Measurements from ENCODE around the gene PFN3. TPM values are rescaled to one million over a fixed set of nuclear protein-coding genes. Genes with fewer than 3 reads are reported as not detected.

PFN3 gene
- total RNA-seq, 2 donors from 2014 or later = not detected

DNA sequence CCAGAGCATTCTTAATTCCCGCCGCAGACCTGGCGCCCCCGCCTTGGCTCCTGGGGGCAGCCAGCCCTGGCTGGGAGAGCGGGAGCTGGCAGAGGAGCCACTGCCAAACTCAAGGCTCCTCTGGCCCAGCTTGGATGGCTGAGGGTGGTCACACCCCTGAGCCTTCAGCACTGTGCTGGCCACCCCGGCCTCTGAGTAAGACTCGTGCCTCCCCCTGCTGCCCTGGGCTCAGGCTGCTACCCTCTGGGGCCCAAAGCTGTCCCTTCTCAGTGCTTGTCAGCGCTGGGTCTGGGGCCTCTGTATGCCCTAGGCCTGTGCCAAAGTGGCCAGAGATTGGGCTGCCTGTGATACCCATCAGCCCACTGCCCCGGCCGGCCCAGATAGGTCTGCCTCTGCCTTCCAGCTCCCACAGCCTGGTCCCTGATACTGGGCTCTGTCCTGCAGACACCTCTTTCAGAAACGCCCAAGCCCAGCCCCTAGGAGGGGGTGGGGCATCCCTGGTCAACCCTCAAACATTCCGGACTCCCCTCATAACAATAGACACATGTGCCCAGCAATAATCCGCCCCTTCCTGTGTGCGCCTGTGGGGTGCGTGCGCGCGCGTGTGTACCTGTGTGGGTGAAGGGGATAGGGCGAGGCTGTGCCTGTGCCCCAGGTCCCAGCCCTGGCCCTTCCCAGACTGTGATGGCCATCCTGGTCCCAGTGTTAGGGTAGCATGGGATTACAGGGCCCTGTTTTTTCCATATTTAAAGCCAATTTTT is 41.8 kb upstream of the PFN3 start:
- Mint-ChIP-seq H3K27me3 (no peaks in the 10 kb centered on the region), H3K4me1 (peaks cover 32% of the 10 kb centered on the region), H3K36me3 (ENCODE audit: low read depth) (peaks cover 66% of the 10 kb centered on the region), H3K9me3 (no peaks in the 10 kb centered on the region), H3K4me3 (peak overlapping the region; percentile 57), H3K27ac (peak overlapping the region; percentile 75)
- ATAC-seq (replicated peaks) = no peak

DNA sequence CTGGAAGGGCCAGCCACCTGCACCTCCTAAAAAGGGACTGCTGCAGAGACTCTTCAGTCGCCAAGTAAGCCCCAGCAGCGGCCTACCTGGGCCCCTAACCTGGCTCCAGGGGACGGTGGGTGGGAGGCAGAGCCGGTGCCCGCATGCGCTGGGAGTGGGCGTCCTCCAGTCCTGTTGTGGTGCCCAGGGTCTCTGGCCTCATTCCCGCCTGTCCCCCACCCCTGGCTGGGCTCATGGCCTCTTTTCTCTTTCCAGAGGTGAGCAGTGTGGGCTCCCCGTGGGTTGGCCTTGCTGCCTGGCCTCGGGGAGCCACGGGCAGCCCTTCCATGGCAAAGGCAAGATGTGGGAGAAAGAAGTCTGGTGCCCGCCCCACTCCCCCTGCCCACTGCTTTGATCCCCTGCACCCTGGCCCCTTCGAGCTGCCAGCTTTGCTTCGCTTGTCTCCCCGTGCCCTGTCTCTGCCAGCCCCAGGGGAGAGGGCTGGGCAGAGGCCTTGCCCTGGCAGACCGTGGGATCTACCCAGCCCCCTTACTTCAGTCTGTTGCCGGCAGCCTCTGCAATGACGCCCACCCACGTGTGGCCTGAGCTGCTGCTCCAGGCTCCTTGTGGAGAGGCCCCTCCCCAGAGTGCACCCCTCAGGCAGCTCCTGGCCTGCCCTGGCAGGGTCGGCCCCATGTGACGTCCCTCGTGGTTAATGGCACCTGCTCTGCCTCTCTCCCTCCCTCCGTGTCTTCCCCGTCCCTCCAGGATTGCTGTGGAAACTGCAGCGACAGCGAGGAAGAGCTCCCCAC is 40.7 kb upstream of the PFN3 start:
- ATAC-seq (replicated peaks) = no peak
- no peaks in the 10 kb centered on the region for H3K27me3 Mint-ChIP-seq
- H3K27ac Mint-ChIP-seq = peak overlapping the region; percentile 66
- peak overlapping the region; percentile 77 for H3K4me3 Mint-ChIP-seq
- H3K36me3 Mint-ChIP-seq (ENCODE audit: low read depth) = peaks cover 77% of the 10 kb centered on the region
- peaks cover 32% of the 10 kb centered on the region for H3K4me1 Mint-ChIP-seq
- H3K9me3 Mint-ChIP-seq = no peaks in the 10 kb centered on the region

DNA sequence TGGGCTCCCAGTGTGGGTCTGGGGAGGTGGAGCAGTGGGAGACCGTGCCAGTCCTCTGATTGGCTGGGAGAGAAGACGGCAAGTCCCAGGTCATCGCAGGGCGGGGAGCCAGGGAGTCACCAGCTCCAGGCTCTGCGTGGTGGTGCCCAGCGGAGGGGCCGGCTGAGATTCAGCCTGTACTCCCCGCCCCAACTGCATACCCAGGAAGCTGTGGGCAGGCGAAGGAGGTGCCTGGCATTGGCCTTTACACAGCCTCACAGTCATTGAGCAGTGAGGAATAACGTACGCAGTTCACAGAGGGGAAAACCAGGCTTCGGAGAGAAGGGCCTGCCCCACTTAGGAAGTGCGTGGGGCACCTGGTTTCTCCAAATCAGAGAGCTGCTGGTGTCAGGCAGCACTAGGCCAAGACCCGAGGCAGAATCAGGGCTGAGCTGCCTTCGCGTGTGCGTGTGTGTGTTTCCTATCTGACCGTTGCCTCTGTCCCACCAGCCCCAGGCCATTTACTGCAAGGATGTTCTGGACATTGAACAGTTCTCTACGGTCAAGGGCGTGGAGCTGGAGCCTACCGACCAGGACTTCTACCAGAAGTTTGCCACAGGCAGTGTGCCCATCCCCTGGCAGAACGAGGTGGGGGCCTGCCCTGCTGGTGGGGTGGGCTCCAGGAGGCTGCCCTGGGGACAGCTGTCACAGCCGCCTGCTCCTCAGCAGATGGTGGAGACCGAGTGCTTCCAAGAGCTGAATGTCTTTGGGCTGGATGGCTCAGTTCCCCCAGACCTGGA is 39.9 kb upstream of the PFN3 start:
- Mint-ChIP-seq H3K36me3 (ENCODE audit: low read depth) (peaks cover 77% of the 10 kb centered on the region), H3K4me1 (peaks cover 25% of the 10 kb centered on the region), H3K27ac (peak overlapping the region; percentile 93), H3K27me3 (no peaks in the 10 kb centered on the region), H3K9me3 (no peaks in the 10 kb centered on the region), H3K4me3 (peak overlapping the region; percentile 77)
- ATAC-seq (replicated peaks) = peak; percentile 94

DNA sequence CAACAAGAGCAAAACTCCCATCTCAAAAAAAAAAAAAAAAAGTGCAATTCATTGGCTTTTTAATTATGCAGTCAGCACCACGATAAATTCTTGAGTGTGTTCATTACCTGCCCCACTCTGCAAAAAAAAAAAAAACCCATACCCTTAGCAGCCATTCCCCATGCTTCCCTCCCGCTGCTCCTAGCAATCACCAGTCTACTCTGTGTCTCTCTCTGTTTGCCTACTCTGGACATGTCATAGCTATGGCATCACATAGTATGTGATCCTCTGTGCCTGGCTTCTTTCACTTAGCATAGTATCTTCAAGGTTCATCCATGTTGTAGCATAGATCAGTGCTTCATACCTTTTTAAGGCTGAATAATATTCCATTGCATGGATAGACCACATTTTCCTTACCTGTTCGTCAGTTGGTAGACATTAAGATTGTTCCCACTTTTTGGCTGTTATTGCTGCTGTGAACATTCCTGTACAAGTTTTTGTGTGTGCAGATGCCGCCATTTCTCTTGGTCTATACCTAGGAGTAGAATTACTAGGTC is 39.1 kb upstream of the PFN3 start:
- ATAC-seq (replicated peaks) = no peak
- H3K36me3 Mint-ChIP-seq (ENCODE audit: low read depth) = peaks cover 85% of the 10 kb centered on the region
- H3K27me3 Mint-ChIP-seq = no peaks in the 10 kb centered on the region
- peak overlapping the region; percentile 77 for H3K4me3 Mint-ChIP-seq
- peak overlapping the region; percentile 93 for H3K27ac Mint-ChIP-seq
- no peaks in the 10 kb centered on the region for H3K9me3 Mint-ChIP-seq
- peaks cover 19% of the 10 kb centered on the region for H3K4me1 Mint-ChIP-seq

DNA sequence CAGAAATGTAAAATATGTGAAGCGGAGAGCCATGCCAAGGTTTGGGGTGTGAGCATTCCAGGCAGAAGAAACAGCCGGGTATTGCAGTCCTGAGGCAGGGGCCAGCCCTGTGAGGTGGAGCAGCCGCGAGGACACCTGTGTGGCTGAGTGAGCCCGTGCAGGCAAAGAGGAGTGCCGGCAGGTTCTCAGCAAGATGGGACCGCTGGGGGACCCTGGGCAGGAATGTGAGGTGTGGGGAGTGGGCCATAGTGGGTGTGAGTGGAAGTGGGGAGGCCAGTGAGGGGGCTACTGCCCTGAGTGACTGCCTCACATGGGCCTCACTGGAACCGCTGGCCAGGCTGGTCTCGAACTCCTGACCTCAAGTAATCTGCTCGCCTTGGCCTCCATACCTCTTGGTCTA is 38.0 kb upstream of the PFN3 start:
- Mint-ChIP-seq H3K27me3 (no peaks in the 10 kb centered on the region), H3K4me3 (no peak overlapping the region), H3K4me1 (peaks cover 16% of the 10 kb centered on the region), H3K27ac (peak overlapping the region; percentile 41), H3K36me3 (ENCODE audit: low read depth) (peaks cover 97% of the 10 kb centered on the region), H3K9me3 (no peaks in the 10 kb centered on the region)
- no peak for ATAC-seq (replicated peaks)

DNA sequence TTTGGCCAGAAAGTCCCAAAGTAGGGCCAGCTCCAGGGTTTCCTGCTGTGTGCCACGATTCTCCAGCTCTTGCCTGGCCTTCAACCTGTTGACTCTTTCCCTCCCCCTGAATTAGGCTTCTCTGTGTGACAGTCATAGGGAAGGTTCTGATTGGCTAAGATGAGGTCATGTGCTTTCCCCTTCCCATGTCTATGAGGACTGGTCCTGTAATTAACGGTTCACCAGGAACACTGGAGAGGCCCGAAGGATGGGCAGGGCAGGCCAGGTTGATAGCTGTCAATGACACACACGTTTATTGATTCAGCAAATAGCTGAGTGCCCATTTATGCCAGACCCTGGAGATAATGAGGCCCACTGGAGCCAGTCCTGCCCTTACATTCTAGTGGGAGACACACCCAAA is 37.2 kb upstream of the PFN3 start:
- peaks cover 97% of the 10 kb centered on the region for H3K36me3 Mint-ChIP-seq (ENCODE audit: low read depth)
- H3K4me3 Mint-ChIP-seq = no peak overlapping the region
- no peaks in the 10 kb centered on the region for H3K9me3 Mint-ChIP-seq
- ATAC-seq (replicated peaks) = no peak
- H3K27me3 Mint-ChIP-seq = no peaks in the 10 kb centered on the region
- H3K27ac Mint-ChIP-seq = peak overlapping the region; percentile 41
- H3K4me1 Mint-ChIP-seq = peaks cover 15% of the 10 kb centered on the region

DNA sequence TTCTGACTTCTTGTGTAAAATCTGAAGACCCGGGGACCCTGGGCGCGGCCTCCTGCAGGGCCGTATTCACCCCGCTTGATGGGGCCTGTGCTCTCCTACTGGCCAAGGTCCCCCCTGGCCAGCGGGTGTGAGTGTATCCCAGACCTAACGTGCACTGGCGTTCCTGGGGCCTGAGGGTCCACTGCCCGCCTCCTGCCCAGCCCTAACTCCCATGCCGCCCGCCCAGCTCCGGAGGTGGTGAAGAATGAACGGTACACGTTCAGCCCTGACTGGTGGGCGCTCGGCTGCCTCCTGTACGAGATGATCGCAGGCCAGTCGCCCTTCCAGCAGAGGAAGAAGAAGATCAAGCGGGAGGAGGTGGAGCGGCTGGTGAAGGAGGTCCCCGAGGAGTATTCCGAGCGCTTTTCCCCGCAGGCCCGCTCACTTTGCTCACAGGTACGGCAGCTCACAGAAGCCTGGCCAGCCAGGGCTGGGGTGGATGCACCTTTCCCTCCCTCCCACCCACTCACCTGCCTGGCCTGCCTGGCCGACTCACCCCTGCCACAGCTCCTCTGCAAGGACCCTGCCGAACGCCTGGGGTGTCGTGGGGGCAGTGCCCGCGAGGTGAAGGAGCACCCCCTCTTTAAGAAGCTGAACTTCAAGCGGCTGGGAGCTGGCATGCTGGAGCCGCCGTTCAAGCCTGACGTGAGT is 35.5 kb upstream of the PFN3 start:
- ATAC-seq (replicated peaks) = no peak
- Mint-ChIP-seq H3K36me3 (ENCODE audit: low read depth) (peaks cover 97% of the 10 kb centered on the region), H3K27ac (no peak overlapping the region), H3K27me3 (no peaks in the 10 kb centered on the region), H3K4me3 (peak overlapping the region; percentile 97), H3K4me1 (peaks cover 18% of the 10 kb centered on the region), H3K9me3 (no peaks in the 10 kb centered on the region)

DNA sequence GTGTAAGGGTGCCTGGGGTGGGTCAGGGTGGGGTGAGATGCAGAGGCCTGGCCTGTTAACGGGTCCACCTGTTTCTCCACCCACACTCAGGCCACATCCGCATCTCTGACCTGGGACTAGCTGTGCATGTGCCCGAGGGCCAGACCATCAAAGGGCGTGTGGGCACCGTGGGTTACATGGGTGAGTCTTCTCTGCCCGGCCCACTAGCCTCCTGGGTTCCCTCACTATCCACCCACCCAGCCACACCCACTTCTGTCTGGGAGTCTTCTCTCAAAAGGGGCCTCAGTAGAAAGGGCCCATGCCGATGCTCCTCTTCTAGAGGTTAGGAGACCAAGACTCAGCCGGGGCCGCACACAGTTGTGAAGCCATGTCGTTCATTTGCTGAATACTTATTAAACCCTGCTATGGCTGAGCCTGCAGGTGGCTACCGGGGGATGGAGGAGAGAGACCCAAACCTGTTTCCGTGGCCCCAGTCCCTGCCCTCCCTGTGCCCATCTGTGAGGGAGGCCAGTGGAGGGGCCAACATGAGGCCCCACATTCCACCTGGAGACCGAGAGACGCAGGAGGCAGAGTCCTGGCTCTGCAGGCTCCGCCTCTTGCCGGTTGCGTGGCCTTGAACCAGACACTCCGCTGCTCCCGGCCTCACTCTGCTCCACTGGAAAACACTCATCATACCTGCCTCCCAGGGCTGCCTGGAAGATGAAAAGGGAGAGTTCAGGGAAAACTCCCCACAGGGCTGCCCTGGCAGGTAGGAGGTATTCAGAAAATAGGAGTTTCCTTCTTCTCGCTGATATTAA is 34.7 kb upstream of the PFN3 start:
- Mint-ChIP-seq H3K4me3 (peak overlapping the region; percentile 97), H3K36me3 (ENCODE audit: low read depth) (peaks cover 99% of the 10 kb centered on the region), H3K4me1 (peaks cover 24% of the 10 kb centered on the region), H3K27me3 (no peaks in the 10 kb centered on the region), H3K9me3 (no peaks in the 10 kb centered on the region), H3K27ac (no peak overlapping the region)
- no peak for ATAC-seq (replicated peaks)

DNA sequence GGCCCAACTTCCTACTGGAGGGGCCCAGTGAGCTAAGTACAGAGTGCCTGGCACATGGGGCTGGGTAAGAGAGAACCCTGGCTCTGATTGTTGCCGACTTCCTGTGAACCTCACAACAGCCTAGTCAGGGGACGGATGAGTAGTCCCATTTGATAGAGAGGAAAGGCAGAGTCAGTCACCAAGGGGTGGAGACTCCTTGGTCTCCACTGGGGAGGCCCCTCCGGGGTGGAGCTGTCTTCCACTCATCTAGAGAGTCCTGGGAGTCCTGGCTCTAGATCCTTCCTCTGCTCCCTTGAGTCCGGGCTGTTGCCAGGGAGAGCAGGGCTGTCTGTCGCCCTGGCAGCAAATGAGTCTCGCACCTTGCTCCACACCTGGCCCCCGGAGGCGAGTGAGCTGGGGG is 34.0 kb upstream of the PFN3 start:
- Mint-ChIP-seq H3K36me3 (ENCODE audit: low read depth) (peaks cover 99% of the 10 kb centered on the region), H3K4me3 (peak overlapping the region; percentile 97), H3K9me3 (no peaks in the 10 kb centered on the region), H3K4me1 (peaks cover 21% of the 10 kb centered on the region), H3K27ac (peak overlapping the region; percentile 82), H3K27me3 (no peaks in the 10 kb centered on the region)
- peak; percentile 82 for ATAC-seq (replicated peaks)

DNA sequence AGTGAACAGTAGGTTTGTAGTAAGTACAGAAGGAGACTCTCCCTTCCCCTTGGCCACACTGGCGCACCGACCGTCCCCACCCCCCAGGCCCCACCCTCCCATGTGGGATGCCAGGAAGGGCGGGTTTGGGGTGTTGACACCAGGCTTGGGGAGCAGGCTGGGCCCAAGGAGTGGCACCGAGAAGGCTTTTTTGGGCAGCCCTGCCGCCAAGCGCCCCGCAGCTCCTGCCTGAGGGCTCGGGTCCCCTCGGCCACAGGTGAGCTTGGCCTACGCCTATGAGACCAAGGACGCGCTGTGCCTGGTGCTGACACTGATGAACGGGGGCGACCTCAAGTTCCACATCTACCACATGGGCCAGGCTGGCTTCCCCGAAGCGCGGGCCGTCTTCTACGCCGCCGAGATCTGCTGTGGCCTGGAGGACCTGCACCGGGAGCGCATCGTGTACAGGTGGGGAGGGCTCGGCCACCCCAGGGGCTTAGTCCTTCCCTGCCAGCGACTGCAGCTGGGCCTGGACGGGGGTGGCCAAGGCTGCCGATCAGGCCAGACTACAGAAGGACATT is 33.3 kb upstream of the PFN3 start:
- Mint-ChIP-seq H3K27ac (peak overlapping the region; percentile 82), H3K9me3 (no peaks in the 10 kb centered on the region), H3K27me3 (no peaks in the 10 kb centered on the region), H3K4me1 (peaks cover 25% of the 10 kb centered on the region), H3K4me3 (peak overlapping the region; percentile 97), H3K36me3 (ENCODE audit: low read depth) (peaks cover 99% of the 10 kb centered on the region)
- no peak for ATAC-seq (replicated peaks)

DNA sequence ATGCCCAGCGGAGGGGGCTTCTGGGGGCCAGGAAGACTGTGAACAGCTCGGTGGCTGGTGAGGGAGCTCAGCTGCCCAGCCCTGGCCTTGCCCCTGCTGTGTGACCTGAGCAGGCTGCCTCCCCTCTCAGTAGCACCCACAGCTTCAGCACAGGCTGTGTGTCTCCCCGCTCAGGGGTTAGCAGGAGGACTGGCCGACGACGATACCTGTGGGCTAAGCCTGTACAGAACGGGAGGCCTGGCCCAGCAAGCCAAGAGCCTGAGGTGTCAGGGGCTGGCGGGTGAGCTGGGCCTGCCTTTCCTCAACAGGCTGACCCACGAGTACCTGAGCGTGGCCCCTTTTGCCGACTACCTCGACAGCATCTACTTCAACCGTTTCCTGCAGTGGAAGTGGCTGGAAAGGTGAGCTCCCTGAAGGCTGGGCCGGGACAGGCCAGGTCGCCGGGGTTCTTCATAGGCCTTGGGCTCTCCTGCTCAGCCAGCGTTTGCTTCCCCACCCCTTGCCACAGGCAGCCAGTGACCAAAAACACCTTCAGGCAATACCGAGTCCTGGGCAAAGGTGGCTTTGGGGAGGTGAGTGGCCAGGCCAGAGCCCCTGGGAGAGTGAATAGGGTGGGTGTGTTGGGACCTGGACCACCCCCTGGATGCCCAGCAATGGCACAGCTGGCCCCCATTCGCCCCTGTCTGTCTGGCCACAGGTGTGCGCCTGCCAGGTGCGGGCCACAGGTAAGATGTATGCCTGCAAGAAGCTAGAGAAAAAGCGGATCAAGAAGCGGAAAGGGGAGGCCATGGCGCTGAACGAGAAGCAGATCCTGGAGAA is 32.6 kb upstream of the PFN3 start:
- peak overlapping the region; percentile 97 for H3K4me3 Mint-ChIP-seq
- peak overlapping the region; percentile 66 for H3K27ac Mint-ChIP-seq
- H3K36me3 Mint-ChIP-seq (ENCODE audit: low read depth) = peaks cover 99% of the 10 kb centered on the region
- peaks cover 25% of the 10 kb centered on the region for H3K4me1 Mint-ChIP-seq
- H3K9me3 Mint-ChIP-seq = no peaks in the 10 kb centered on the region
- no peaks in the 10 kb centered on the region for H3K27me3 Mint-ChIP-seq
- ATAC-seq (replicated peaks) = no peak

DNA sequence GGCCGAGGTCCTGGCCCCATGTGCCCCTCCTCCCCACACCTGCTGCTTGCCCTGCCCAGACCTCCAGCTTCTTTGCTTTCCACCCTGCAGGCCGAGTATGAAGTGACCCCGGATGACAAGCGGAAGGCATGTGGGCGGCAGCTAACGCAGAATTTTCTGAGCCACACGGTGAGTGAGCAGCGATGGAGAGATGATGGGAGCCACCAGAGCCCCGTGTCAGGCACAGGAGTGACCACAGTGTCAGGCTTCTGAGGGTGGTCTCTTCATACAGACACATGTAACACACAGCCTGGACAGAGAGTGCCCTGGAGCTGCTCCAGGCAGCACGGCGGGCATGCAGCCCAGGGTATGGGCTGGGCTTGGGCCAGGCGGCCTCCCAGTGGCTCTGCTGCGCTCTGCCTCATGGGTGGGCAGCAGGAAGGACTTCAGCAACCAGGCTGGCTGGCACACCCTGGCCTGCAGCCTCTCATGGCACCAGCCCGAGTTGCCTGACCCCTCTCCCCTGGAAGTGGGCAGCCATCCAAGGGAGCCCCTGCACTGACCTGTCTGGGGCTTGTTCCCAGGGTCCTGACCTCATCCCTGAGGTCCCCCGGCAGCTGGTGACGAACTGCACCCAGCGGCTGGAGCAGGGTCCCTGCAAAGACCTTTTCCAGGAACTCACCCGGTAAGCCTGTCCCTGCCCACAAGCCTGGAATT is 31.8 kb upstream of the PFN3 start:
- peak overlapping the region; percentile 75 for H3K27ac Mint-ChIP-seq
- peaks cover 25% of the 10 kb centered on the region for H3K4me1 Mint-ChIP-seq
- peaks cover 99% of the 10 kb centered on the region for H3K36me3 Mint-ChIP-seq (ENCODE audit: low read depth)
- no peaks in the 10 kb centered on the region for H3K27me3 Mint-ChIP-seq
- ATAC-seq (replicated peaks) = peak; percentile 7
- H3K4me3 Mint-ChIP-seq = peak overlapping the region; percentile 97
- H3K9me3 Mint-ChIP-seq = no peaks in the 10 kb centered on the region

Measured in activated T-helper 17 cell treated with anti-CD3 and anti-CD28 coated beads, Interleukin-2, amount 50 U/mL, for 72 hours (primary cell).